Right atrium auricular region (tissue), 2 donors: ENCODE results near the gene SLC48A1. TPM values are rescaled to one million over a fixed set of nuclear protein-coding genes. Genes with fewer than 3 reads are reported as not detected.

Experiments
- DNase-seq: peaks from one replicate; pipeline ENCODE4 v3.0.0-alpha.2; 2019; ENCODE audit warnings: low spot score
- H3K27ac ChIP-seq, 2 donors: fragments of 200-600 bp; sonication (generic); 1 replicate in 1 of 2; 2 replicates in 1 of 2; pipeline ENCODE4 v1.5.1; 2016 to 2019
- H3K27me3 ChIP-seq, 2 donors: fragments of 200-600 bp; sonication (generic); one replicate each; pipeline versions ENCODE4 v1.5.1 to v1.6.0; 2017 to 2019
- H3K36me3 ChIP-seq: fragments of 200-600 bp; sonication (generic); one replicate; pipeline ENCODE4 v1.5.1; 2016
- H3K4me1 ChIP-seq, 2 donors: fragments of 200-600 bp; sonication (generic); one replicate each; pipeline versions ENCODE4 v1.5.1 to v1.6.0; 2017 to 2019
- H3K4me3 ChIP-seq, 2 donors: fragments of 200-600 bp; sonication (generic); 1 replicate in 1 of 2; 2 replicates in 1 of 2; pipeline ENCODE4 v1.5.1; 2017 to 2019; ENCODE audit warnings: mild to moderate bottlenecking in 1 of 2, moderate library complexity in 1 of 2
- H3K9me3 ChIP-seq, 2 donors: fragments of 200-600 bp; sonication (generic); one replicate each; pipeline ENCODE4 v1.5.1; 2019
- CTCF ChIP-seq, 2 donors: fragments of 200-600 bp; sonication (generic); IDR thresholded peaks; one replicate each; pipeline ENCODE4 v1.5.1; 2019; ENCODE audit warnings: antibody characterized with exemption in 2 of 2
- total RNA-seq, 2 donors: library from RNA; depleted of rRNA; stranded (reverse); fragments of >200 nt; gene quantifications; one replicate each; pipeline ENCODE4 v1.1.0, GENCODE V29; 2016

The SLC48A1 gene
- total RNA-seq, 2 donors from 2014 or later: 48.9 to 52.0 TPM

DNA sequence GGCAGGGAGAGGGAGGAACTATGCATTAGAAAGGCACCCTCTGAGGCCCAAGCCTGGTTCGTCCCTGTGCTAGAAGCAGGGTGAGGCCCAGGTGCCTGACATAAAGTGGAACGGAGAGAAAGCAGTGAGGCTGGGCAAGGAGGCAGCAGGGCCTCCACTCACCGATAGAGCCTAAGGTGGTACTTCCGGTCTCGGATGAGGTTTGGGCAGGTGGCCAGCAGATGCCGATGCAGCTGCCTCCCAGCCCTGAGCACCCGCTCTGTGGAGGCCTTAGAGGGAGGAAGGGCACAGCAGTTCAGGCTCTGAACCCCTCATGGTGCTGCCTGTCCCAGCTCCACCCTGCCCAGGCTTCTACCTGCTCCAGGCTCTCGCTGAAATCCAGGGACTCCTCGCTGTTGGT, 21.5 kb upstream of the SLC48A1 start:
- no peak for DNase-seq
- H3K27me3 ChIP-seq: no peaks in the 10 kb centered on the region
- no peak overlapping the region for H3K4me3 ChIP-seq
- no peaks in the 10 kb centered on the region for H3K9me3 ChIP-seq
- TF ChIP-seq CTCF (IDR thresholded peaks at IDR 0.05): no peak
- H3K36me3 ChIP-seq: peaks cover 9% of the 10 kb centered on the region
- H3K4me1 ChIP-seq: peaks cover 0 to 62% of the 10 kb centered on the region in 2 donors
- peak overlapping the region in 1 of 2 donors; percentile 81 for H3K27ac ChIP-seq

DNA sequence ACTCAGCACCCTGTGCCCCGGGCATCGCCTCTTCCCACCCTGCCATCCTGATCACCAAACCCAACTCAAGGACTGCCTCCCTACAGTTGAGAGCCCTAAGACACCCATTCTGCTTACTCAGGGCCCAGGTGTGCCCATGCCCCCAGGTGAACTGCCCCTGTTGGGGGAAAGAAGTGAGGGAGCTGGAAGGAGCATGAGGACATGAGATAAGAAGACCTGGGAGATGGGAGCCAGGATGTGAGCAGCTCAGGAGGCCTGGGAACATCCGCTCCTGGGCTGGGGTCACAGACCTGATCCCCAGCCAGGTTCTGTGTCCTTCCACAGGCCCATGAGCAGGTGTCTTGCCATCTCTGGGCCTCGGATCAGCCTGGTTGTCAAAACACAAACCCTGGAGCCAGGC, 20.9 kb upstream of the SLC48A1 start:
- no peak for TF ChIP-seq CTCF (IDR thresholded peaks at IDR 0.05)
- Histone ChIP-seq H3K4me3 (no peak overlapping the region), H3K4me1 (peaks cover 0 to 65% of the 10 kb centered on the region in 2 donors), H3K27me3 (no peaks in the 10 kb centered on the region), H3K27ac (peak overlapping the region; percentile 81 to 85), H3K9me3 (no peaks in the 10 kb centered on the region), H3K36me3 (peaks cover 9% of the 10 kb centered on the region)
- DNase-seq: no peak

GRCh38 chr12:47752552-47752951, 20.5 kb upstream of the SLC48A1 start:
- Histone ChIP-seq H3K9me3 (no peaks in the 10 kb centered on the region), H3K27ac (peak overlapping the region; percentile 81 to 85), H3K27me3 (no peaks in the 10 kb centered on the region), H3K36me3 (peaks cover 9% of the 10 kb centered on the region), H3K4me3 (no peak overlapping the region), H3K4me1 (peaks cover 0 to 70% of the 10 kb centered on the region in 2 donors)
- TF ChIP-seq CTCF (IDR thresholded peaks at IDR 0.05): no peak
- DNase-seq: no peak

GRCh38 chr12:47753021-47754001, 19.7 kb upstream of the SLC48A1 start:
- peak; percentile 83 for DNase-seq
- no peak for TF ChIP-seq CTCF (IDR thresholded peaks at IDR 0.05)
- H3K27me3 ChIP-seq: no peaks in the 10 kb centered on the region
- H3K27ac ChIP-seq: peak overlapping the region; percentile 81 to 85
- peaks cover 0 to 77% of the 10 kb centered on the region in 2 donors for H3K4me1 ChIP-seq
- H3K9me3 ChIP-seq: no peaks in the 10 kb centered on the region
- H3K4me3 ChIP-seq: peak overlapping the region in 1 of 2 donors; percentile 14
- H3K36me3 ChIP-seq: peaks cover 9% of the 10 kb centered on the region

GRCh38 chr12:47754126-47754525, 18.9 kb upstream of the SLC48A1 start:
- H3K27ac ChIP-seq: peak overlapping the region; percentile 81 to 85
- no peak for DNase-seq
- no peak for TF ChIP-seq CTCF (IDR thresholded peaks at IDR 0.05)
- no peaks in the 10 kb centered on the region for H3K9me3 ChIP-seq
- H3K4me1 ChIP-seq: peaks cover 0 to 81% of the 10 kb centered on the region in 2 donors
- peak overlapping the region in 1 of 2 donors; percentile 14 for H3K4me3 ChIP-seq
- H3K36me3 ChIP-seq: peaks cover 9% of the 10 kb centered on the region
- no peaks in the 10 kb centered on the region for H3K27me3 ChIP-seq
